ENCODE results near the gene NRXN3.

Gene NRXN3

GRCh38 chr14:79825046-79825521, 1654.9 kb downstream of the NRXN3 start:
- DNase-seq, result no peak

- DNase-seq, result no peak
Observed at GRCh38 chr14:79826362-79826761, 1656.2 kb downstream of the NRXN3 start.

- DNase-seq, result no peak
Observed at GRCh38 chr14:79829405-79830166, 1659.4 kb downstream of the NRXN3 start.

- DNase-seq, result no peak
Observed at GRCh38 chr14:79831195-79831892, 1661.2 kb downstream of the NRXN3 start.

GRCh38 chr14:79833781-79834180, 1663.6 kb downstream of the NRXN3 start:
- no peak for DNase-seq

GRCh38 chr14:79834868-79835267, 1664.7 kb downstream of the NRXN3 start:
- DNase-seq, result no peak

GRCh38 chr14:79836577-79836976, 1666.4 kb downstream of the NRXN3 start:
- DNase-seq, result no peak

- DNase-seq, result no peak
Observed at GRCh38 chr14:79837699-79838098, 1667.5 kb downstream of the NRXN3 start.

GRCh38 chr14:79840103-79840502, 1669.9 kb downstream of the NRXN3 start:
- no peak for DNase-seq

- no peak for DNase-seq
Observed at GRCh38 chr14:79840831-79841230, 1670.7 kb downstream of the NRXN3 start.

GRCh38 chr14:79841433-79841832, 1671.3 kb downstream of the NRXN3 start:
- DNase-seq, result no peak

- no peak for DNase-seq
Observed at GRCh38 chr14:79842270-79842669, 1672.1 kb downstream of the NRXN3 start.

- no peak for DNase-seq
Observed at GRCh38 chr14:79852950-79853744, 1683.0 kb downstream of the NRXN3 start.

GRCh38 chr14:79855789-79856188, 1685.6 kb downstream of the NRXN3 start:
- no peak for DNase-seq

GRCh38 chr14:79856381-79856780, 1686.2 kb downstream of the NRXN3 start:
- DNase-seq, result no peak

GRCh38 chr14:79861111-79861510, 1690.9 kb downstream of the NRXN3 start:
- no peak for DNase-seq

GRCh38 chr14:79862045-79862444, 1691.9 kb downstream of the NRXN3 start:
- no peak for DNase-seq

- no peak for DNase-seq
Observed at GRCh38 chr14:79871136-79871535, 1701.0 kb downstream of the NRXN3 start.

- no peak for DNase-seq
Observed at GRCh38 chr14:79878229-79878628, 1708.1 kb downstream of the NRXN3 start.

GRCh38 chr14:79878785-79879184, 1708.6 kb downstream of the NRXN3 start:
- DNase-seq, result no peak

- DNase-seq, result no peak
Observed at GRCh38 chr14:79881299-79881698, 1711.1 kb downstream of the NRXN3 start.

- no peak for DNase-seq
Observed at GRCh38 chr14:79890527-79890926, 1720.4 kb downstream of the NRXN3 start.

- no peak for DNase-seq
Observed at GRCh38 chr14:79896009-79896408, 1725.8 kb downstream of the NRXN3 start.

- no peak for DNase-seq
Observed at GRCh38 chr14:79899610-79900009, 1729.4 kb downstream of the NRXN3 start.

Measured in NCI-H1105 (cell line).